ENCODE data around the gene LDLR.
"Not testable (repeated sequence)": the region's sequence is repeated elsewhere in the genome, so short reads cannot be mapped to it uniquely, and the experiment has no call there.

GRCh38 chr19:11140023-11140538, 50.8 kb downstream of the LDLR start:
- TF ChIP-seq, protein P1, sequence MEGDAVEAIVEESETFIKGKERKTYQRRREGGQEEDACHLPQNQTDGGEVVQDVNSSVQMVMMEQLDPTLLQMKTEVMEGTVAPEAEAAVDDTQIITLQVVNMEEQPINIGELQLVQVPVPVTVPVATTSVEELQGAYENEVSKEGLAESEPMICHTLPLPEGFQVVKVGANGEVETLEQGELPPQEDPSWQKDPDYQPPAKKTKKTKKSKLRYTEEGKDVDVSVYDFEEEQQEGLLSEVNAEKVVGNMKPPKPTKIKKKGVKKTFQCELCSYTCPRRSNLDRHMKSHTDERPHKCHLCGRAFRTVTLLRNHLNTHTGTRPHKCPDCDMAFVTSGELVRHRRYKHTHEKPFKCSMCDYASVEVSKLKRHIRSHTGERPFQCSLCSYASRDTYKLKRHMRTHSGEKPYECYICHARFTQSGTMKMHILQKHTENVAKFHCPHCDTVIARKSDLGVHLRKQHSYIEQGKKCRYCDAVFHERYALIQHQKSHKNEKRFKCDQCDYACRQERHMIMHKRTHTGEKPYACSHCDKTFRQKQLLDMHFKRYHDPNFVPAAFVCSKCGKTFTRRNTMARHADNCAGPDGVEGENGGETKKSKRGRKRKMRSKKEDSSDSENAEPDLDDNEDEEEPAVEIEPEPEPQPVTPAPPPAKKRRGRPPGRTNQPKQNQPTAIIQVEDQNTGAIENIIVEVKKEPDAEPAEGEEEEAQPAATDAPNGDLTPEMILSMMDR (IDR thresholded peaks at IDR 0.05): not testable (repeated sequence)
- not testable (repeated sequence) for TF ChIP-seq POLR2A (IDR thresholded peaks at IDR 0.05)
